ENCODE measurements around the gene EMC10. TPM values are rescaled to one million over a fixed set of nuclear protein-coding genes. Genes with fewer than 3 reads are reported as not detected.
"Not testable (repeated sequence)": the region's sequence is repeated elsewhere in the genome, so short reads cannot be mapped to it uniquely, and the experiment has no call there.

EMC10 gene
- total RNA-seq, 2 donors from 2014 or later = 135 to 286 TPM

GRCh38 chr19:50467566-50467965 is 8.7 kb upstream of the EMC10 start:
- WGBS = 78% methylated on average over 18 of the region's 18 CpGs
- TF ChIP-seq CTCF (IDR thresholded peaks at IDR 0.05) (no peak), POLR2A (IDR thresholded peaks at IDR 0.05) (no peak), POLR2AphosphoS5 (IDR thresholded peaks at IDR 0.05) (no peak)
- H3K27ac ChIP-seq = no peak overlapping the region
- intact Hi-C loops (cut with DNase I) = no loop called here
- DNase-seq (ENCODE audit: low spot score) = no peak
- no peaks in the 10 kb centered on the region for H3K9me3 ChIP-seq
- H3K27me3 ChIP-seq (replicated peaks; ENCODE audit: insufficient read depth) = no peaks in the 10 kb centered on the region
- H3K36me3 ChIP-seq = no peaks in the 10 kb centered on the region
- no peaks in the 10 kb centered on the region for H3K4me1 ChIP-seq (replicated peaks)
- H3K4me3 ChIP-seq = no peak overlapping the region

GRCh38 chr19:50468818-50469217 is 7.5 kb upstream of the EMC10 start:
- Histone ChIP-seq H3K4me1 (replicated peaks) (no peaks in the 10 kb centered on the region), H3K9me3 (no peaks in the 10 kb centered on the region), H3K27ac (no peak overlapping the region), H3K27me3 (replicated peaks; ENCODE audit: insufficient read depth) (no peaks in the 10 kb centered on the region), H3K36me3 (no peaks in the 10 kb centered on the region), H3K4me3 (no peak overlapping the region)
- intact Hi-C loops (cut with DNase I) = no loop called here
- 90% methylated on average over 6 of the region's 6 CpGs for WGBS
- no peak for DNase-seq (ENCODE audit: low spot score)
- no peak for TF ChIP-seq CTCF (IDR thresholded peaks at IDR 0.05)
- TF ChIP-seq POLR2A (IDR thresholded peaks at IDR 0.05) = no peak
- no peak for TF ChIP-seq POLR2AphosphoS5 (IDR thresholded peaks at IDR 0.05)

GRCh38 chr19:50473336-50473735 is 3.0 kb upstream of the EMC10 start:
- DNase-seq (ENCODE audit: low spot score); intact Hi-C loops (cut with DNase I); H3K36me3 ChIP-seq; H3K9me3 ChIP-seq; H3K4me1 ChIP-seq (replicated peaks); H3K4me3 ChIP-seq; H3K27ac ChIP-seq; H3K27me3 ChIP-seq (replicated peaks; ENCODE audit: insufficient read depth): not testable (repeated sequence)
- 80% methylated on average over 3 of the region's 3 CpGs for WGBS

GRCh38 chr19:50475101-50475568 is 1.2 kb upstream of the EMC10 start:
- Histone ChIP-seq H3K36me3 (peaks cover 0 to 7% of the 10 kb centered on the region in 2 donors), H3K27me3 (replicated peaks; ENCODE audit: insufficient read depth) (no peaks in the 10 kb centered on the region), H3K27ac (no peak overlapping the region), H3K9me3 (no peaks in the 10 kb centered on the region), H3K4me3 (no peak overlapping the region), H3K4me1 (replicated peaks) (peaks cover 4% of the 10 kb centered on the region)
- TF ChIP-seq CTCF (IDR thresholded peaks at IDR 0.05) = no peak
- TF ChIP-seq POLR2A (IDR thresholded peaks at IDR 0.05) = no peak
- no peak for TF ChIP-seq POLR2AphosphoS5 (IDR thresholded peaks at IDR 0.05)
- no peak for DNase-seq (ENCODE audit: low spot score)
- intact Hi-C loops (cut with DNase I) = no loop called here
- WGBS = 78% methylated on average over 12 of the region's 12 CpGs

GRCh38 chr19:50475736-50476223 is 527 bp upstream of the EMC10 start:
- peaks cover 0 to 12% of the 10 kb centered on the region in 2 donors for H3K36me3 ChIP-seq
- H3K27me3 ChIP-seq (replicated peaks; ENCODE audit: insufficient read depth) = no peaks in the 10 kb centered on the region
- H3K4me1 ChIP-seq (replicated peaks) = peaks cover 4% of the 10 kb centered on the region
- H3K4me3 ChIP-seq = peak overlapping the region; percentile 89 to 91
- no peak for TF ChIP-seq CTCF (IDR thresholded peaks at IDR 0.05)
- no peak for TF ChIP-seq POLR2AphosphoS5 (IDR thresholded peaks at IDR 0.05)
- intact Hi-C loops (cut with DNase I) = no loop called here
- no peaks in the 10 kb centered on the region for H3K9me3 ChIP-seq
- no peak for DNase-seq (ENCODE audit: low spot score)
- peak overlapping the region; percentile 72 to 75 for H3K27ac ChIP-seq
- 74% methylated on average over 29 of the region's 29 CpGs for WGBS

All from prostate gland (tissue), 2 donors.